CD4-positive, alpha-beta T cell treated with Interferon gamma for 1 hour (primary cell): ENCODE data around the gene SLC19A1.

Source experiments
- DNase-seq: peaks from one replicate; pipeline ENCODE4 v3.0.0-alpha.2; 2020

Gene SLC19A1

GRCh38 chr21:45475797-45476570, 66.3 kb downstream of the SLC19A1 start:
- no peak for DNase-seq

- no peak for DNase-seq
Observed at GRCh38 chr21:45475004-45475685, 67.1 kb downstream of the SLC19A1 start.

- no peak for DNase-seq
Observed at GRCh38 chr21:45474323-45474950, 67.8 kb downstream of the SLC19A1 start.

GRCh38 chr21:45473496-45474322, 68.5 kb downstream of the SLC19A1 start:
- no peak for DNase-seq

- DNase-seq = no peak
Observed at GRCh38 chr21:45472445-45473365, 69.5 kb downstream of the SLC19A1 start.

- DNase-seq = no peak
Observed at GRCh38 chr21:45471525-45472221, 70.6 kb downstream of the SLC19A1 start.

- peak; percentile 41 for DNase-seq
Observed at GRCh38 chr21:45470773-45471524, 71.3 kb downstream of the SLC19A1 start.

- no peak for DNase-seq
Observed at GRCh38 chr21:45470087-45470515, 72.1 kb downstream of the SLC19A1 start.

- DNase-seq = no peak
Observed at GRCh38 chr21:45469273-45470086, 72.8 kb downstream of the SLC19A1 start.

GRCh38 chr21:45468971-45469272, 73.3 kb downstream of the SLC19A1 start:
- DNase-seq = no peak

- DNase-seq = no peak
Observed at GRCh38 chr21:45468051-45468970, 73.9 kb downstream of the SLC19A1 start.

- DNase-seq = no peak
Observed at GRCh38 chr21:45467221-45467779, 74.9 kb downstream of the SLC19A1 start.

- DNase-seq = no peak
Observed at GRCh38 chr21:45466330-45467220, 75.7 kb downstream of the SLC19A1 start.

GRCh38 chr21:45465611-45466329, 76.5 kb downstream of the SLC19A1 start:
- DNase-seq = no peak

GRCh38 chr21:45465105-45465504, 77.1 kb downstream of the SLC19A1 start:
- no peak for DNase-seq

- no peak for DNase-seq
Observed at GRCh38 chr21:45464309-45464708, 77.9 kb downstream of the SLC19A1 start.
